LNCaP clone FGC (cell line): ENCODE data around the gene LGR5.
"Not testable (repeated sequence)": the region's sequence is repeated elsewhere in the genome, so short reads cannot be mapped to it uniquely, and the experiment has no call there.

Experiments
- DNase-seq: peaks from one replicate; pipeline ENCODE4 v3.0.0-alpha.2; 2011; ENCODE audit warnings: low read depth
- H3K4me3 ChIP-seq: 2 replicates; pipeline ENCODE4 v1.5.1; 2011; ENCODE audit warnings: mild to moderate bottlenecking, low read depth, low read length, control low read depth
- CTCF ChIP-seq: IDR thresholded peaks from 2 replicates; pipeline ENCODE4 v1.5.1; 2012; ENCODE audit warnings: mild to moderate bottlenecking; ENCODE audit not compliant: control insufficient read depth, insufficient read depth; ENCODE audit errors: extremely low read depth

LGR5 gene

GRCh38 chr12:71538807-71539206 lies 99.2 kb downstream of the LGR5 start:
- TF ChIP-seq CTCF: no peak
- H3K4me3 ChIP-seq: no peak overlapping the region
- no peak for DNase-seq

- no peak for TF ChIP-seq CTCF
- no peak for DNase-seq
- H3K4me3 ChIP-seq: no peak overlapping the region
Observed at GRCh38 chr12:71541583-71541982, 102.0 kb downstream of the LGR5 start.

GRCh38 chr12:71546322-71546861 lies 106.8 kb downstream of the LGR5 start:
- no peak for TF ChIP-seq CTCF
- no peak overlapping the region for H3K4me3 ChIP-seq
- DNase-seq: no peak

- no peak for DNase-seq
- no peak for TF ChIP-seq CTCF
- no peak overlapping the region for H3K4me3 ChIP-seq
Observed at GRCh38 chr12:71548893-71549292, 109.3 kb downstream of the LGR5 start.

GRCh38 chr12:71551529-71551928 lies 111.9 kb downstream of the LGR5 start:
- TF ChIP-seq CTCF: peak; percentile 73
- DNase-seq: no peak
- H3K4me3 ChIP-seq: no peak overlapping the region

GRCh38 chr12:71552728-71553501 lies 113.3 kb downstream of the LGR5 start:
- no peak for DNase-seq
- TF ChIP-seq CTCF: no peak
- H3K4me3 ChIP-seq: no peak overlapping the region

GRCh38 chr12:71555191-71555590 lies 115.6 kb downstream of the LGR5 start:
- TF ChIP-seq CTCF: no peak
- DNase-seq: no peak
- H3K4me3 ChIP-seq: no peak overlapping the region

GRCh38 chr12:71555789-71556188 lies 116.2 kb downstream of the LGR5 start:
- not testable (repeated sequence) for H3K4me3 ChIP-seq, DNase-seq
